Kasumi-1 (cell line): ENCODE data around the gene PRICKLE3.

Source experiments
- DNase-seq, 2 experiments: peaks; one replicate each; lab custom pipeline; 2025; lab: John Stamatoyannopoulos, UW

The PRICKLE3 gene

DNA sequence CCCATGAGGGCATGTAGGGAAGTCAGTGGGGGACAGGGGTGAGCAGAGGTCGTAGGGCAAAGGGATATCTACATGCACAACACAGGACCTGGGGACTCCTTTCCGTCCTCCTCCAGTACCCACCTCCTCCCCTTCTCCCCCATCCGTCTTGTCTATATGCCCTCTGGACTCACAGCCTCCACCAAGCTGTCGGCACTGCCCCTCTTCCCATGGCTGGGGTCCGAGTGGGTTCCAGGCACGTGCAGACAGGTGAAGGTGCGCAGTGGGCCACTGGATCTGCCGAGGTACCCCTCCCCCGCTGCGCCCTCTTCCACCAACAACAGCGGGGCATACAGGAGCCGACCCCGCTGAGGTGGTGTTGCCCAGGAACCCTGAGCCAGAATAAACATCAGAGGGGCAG, 19.3 kb upstream of the PRICKLE3 start:
- no peak for DNase-seq

DNA sequence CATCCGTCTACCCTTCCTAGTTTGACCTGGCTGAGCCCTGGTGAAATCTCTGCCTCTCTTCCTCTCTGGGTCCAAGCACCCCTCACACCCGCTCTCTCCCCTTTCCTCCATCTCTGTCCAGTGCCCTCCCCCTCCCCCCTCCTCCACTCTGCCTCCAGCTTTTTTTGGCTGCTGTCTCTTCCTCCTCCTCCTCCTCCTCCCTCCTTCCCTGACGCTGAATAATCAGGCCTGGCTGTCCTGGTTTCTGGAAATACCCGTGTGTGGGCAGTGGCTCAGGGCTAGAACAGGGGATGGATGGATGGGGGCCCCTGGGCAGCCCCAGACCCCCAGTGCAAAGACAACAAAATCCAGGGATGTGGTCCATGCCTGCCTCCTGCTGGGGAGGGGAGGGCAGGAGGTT, 18.5 kb upstream of the PRICKLE3 start:
- no peak for DNase-seq

DNA sequence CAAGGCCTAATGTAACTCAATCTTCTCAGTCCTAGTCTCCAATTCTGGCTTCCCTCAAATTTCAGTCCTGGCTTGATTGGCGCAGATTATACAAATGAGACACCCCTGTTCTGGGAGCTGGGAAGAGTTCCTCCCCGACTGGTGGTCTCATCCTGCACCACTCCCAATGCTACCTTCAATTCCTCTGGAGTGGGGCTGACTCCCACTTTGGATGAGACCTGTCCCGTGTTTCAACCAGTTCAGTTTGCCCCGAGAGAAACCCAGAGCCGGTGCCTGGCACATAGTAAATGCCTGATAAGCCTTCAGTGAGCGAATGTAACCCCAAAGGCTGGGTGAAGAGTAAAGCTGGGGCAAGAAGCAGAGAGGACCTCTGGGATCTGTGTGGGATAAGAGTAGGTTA, 17.8 kb upstream of the PRICKLE3 start:
- no peak for DNase-seq

DNA sequence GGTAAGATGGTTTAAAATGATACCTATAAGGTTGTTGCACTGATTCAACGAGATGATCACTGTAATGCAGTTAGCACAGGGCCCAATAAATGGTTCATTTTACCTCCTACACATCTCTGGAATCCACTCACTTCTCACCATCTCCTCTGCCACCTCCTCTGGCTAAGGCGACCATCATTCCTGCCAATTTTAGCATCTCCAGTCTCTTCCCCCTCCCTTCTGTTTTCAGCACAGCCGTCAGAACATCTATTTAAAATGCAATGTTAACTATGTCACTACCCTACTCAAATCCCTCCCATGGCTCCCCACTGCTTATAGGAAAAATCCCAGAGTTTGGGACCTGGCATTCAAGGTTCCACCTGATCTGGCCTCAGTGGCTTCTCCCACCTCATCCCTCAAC, 17.4 kb upstream of the PRICKLE3 start:
- DNase-seq, result no peak

DNA sequence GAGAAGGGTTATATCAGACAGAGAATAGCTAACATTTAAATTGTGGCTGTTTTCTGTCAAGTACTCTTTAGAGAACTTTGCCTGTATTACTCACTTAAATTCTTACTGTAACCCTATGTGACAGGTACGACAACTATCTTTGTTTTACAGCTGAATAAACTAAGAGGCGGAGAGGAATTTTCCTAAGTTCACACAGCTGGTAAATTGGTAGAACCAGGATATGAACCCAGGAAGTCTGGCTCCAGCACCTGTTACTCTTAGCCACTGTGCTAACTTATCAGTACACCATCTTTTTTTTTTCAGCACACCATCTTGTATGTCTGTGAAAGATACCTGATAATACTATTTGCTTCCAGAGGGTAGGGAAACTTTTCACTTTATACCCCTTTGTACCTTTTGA, 15.8 kb upstream of the PRICKLE3 start:
- no peak for DNase-seq

DNA sequence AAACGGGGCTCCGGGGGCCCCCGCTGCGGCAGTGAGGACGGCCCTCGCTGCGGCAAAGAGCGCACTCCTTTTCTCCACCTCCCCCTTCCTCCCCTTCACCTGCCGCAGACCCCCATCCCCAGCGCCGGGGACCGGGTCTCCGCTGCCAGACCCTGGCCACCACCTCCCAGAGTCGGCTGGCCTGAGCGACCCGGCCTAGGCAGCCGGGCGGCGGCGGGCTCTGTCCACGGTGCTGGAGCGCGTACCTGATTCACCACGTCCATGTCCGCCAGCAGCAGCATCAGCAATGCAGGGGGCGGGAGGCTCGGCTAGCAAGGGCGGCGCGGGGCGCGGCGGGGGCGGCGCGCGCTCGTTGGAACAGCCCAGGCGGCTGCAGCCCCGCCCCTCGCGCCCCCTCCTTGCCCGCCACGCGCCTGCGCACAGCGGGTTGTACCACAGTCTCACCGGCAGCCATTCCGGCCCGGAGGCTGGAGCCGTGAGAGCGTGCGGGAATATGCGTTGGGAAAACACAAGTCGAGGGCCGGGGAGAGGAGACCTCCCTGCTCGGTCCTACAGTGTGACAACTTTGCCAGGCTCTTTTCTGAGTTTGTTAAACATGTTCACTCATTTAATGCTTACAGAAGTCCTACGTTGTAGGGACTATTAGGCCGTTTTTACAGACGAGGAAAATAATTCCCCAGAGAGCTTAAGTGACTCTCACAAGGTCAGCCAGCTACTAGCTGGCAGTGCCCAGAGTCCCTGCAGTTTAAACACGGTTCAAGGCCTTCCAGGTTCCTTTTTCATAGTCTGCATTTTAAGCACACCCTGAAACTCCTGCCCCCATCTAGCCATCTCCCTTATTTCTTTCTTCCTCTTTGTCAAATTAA, 14.0 kb upstream of the PRICKLE3 start, which contains the start of gene SYP:
Gene SYP (minus strand): TSS at position 288 of the 866 bp plus-strand sequence. CDS start 7 bp downstream, at position 281.
- peak; percentile 58 to 72 for DNase-seq

DNA sequence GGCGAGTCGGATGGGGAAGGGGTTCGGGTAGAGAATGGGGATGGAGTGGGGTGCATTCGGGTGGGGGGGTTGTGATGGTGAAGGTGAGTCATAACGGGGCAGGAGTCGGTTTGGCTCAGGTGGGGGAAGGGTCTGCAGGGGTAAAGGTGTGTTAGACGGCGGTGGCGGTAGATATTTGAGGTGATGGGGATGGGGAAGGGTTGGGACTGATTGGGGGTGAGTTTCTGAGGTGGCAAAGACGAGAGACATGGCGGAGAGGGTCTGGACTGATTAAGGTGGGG, 13.1 kb upstream of the PRICKLE3 start:
- DNase-seq, result no peak

DNA sequence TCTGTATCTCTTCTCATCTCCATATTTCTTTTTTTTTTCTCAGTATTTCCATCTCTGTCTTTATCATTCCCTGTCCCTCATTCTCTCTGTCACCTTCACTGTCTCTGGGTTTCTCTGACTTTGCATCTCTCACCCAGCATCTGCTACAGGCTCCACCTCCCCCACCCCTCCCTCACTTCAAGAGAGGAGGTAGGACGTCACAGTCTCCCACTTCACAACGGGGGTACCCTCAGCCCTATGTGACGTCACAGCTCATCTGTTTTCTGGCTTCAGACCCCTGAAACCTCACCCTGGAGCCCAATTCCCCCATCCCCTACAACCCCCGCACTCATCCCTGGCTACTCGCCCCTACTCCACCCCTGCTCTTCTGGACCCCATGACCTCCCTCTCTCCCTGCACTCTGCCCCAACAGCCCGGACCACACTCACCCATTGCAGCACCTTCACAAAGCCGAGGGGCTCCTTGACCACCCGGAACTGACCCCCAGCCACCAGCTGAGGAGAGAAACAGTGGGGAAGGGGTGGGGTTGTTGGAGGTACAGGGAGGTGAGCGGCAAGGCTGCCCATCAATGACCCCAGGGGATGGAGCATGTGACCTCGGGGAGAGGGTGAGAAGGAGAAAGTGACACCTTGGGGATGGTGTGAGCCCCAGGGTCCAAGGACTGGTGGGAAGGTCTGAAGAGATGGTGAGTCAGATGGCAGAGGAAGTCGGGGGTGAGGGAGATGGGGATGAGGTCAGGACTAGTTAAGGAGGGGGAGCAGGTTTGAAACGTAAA, 12.6 kb upstream of the PRICKLE3 start:
- DNase-seq, result no peak

DNA sequence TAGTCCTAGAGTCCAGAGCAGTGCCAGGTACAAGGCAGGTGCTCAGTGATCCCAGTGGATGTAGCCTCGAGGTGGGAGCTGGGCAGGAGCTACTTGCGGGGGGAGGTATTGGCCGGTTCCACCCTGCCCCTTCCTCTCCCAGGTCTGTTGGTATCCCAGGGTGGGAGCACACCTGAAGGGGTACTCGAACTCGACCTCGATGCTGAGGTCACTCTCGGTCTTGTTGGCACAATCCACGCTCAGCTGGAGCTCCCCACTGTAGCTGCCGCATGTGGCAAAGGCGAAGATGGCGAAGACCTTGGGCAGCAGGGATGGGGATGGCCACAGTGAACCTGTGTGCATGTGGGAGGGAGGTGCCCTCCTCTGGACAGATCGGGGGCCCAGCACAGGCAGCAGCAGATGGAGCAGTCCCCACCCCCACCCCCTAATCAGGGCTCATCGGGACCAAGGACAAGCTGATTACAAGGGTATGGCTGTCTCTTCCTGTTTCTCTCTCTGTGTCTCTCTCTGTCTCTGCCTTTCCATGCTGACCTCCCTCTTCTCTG, 11.4 kb upstream of the PRICKLE3 start:
- DNase-seq, result no peak

DNA sequence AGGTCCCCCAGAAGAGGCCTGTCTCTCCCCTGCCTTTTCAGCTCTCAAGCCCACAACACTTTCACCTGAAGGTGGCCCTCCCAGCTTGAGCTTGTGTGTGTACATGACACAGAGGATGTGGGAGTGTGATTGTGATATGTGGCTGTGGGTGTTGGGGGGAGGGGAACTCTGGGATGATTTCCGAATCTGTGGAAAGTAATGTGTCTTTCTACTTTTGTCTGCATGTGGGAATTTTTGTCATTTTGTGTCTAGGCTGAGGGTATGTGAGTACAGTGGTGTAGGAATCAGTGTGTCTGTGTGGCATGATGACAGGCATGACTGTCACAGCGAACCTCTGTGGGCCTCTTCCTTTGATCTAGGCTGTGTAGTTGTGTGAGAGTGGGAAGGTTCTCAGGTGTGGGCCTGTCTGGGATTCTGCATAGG, 7.4 kb upstream of the PRICKLE3 start:
- DNase-seq, result no peak

DNA sequence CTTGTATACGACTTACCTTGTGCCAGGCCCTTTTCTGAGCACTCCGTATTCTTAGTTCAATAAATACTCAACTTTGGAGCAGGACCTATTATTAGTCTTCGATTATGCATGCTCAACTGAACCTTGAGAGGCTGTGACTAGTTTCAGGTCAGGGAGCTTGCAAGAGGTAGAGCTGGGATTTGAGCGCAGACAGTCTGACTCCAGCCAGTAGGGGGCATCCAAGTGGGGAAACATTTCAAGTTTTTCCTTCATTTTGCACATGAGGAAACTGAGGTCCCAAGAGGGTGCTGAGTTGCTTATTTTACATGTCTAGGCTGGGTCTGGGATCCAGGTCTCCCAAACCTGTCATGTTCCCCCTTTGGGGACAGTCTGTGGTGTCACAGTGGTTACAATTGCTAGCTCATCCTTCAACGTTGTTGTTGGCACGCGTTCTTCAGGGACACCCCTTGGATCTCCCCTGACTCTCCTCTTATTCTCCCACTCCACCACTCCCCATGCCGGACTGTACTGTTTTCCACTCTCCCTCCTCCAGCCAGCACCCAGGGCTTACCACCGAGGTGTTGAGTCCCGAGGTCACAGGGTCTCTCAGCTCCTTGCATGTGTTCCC, 6.7 kb upstream of the PRICKLE3 start:
- peak; percentile 48 to 56 for DNase-seq

DNA sequence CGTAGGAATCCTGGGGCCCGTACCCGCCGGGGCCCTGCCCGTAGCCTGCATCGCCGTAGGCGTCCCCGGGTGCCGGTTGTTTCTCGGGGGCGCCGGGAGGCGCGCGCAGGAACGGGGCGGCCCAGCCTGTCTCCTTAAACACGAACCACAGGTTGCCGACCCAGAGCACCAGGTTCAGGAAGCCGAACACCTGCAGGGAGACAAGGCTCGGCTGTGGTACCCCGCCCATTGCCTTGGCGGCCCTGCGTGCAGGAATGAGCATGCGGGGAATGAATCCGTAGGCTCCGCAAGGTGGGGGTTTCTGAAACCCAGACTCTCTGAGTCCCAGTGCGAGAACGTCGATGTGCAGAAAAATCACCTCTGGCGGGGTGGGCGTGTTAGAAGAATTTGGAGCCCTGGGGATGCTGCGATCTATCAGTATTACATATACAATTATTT, 5.4 kb upstream of the PRICKLE3 start:
- no peak for DNase-seq

DNA sequence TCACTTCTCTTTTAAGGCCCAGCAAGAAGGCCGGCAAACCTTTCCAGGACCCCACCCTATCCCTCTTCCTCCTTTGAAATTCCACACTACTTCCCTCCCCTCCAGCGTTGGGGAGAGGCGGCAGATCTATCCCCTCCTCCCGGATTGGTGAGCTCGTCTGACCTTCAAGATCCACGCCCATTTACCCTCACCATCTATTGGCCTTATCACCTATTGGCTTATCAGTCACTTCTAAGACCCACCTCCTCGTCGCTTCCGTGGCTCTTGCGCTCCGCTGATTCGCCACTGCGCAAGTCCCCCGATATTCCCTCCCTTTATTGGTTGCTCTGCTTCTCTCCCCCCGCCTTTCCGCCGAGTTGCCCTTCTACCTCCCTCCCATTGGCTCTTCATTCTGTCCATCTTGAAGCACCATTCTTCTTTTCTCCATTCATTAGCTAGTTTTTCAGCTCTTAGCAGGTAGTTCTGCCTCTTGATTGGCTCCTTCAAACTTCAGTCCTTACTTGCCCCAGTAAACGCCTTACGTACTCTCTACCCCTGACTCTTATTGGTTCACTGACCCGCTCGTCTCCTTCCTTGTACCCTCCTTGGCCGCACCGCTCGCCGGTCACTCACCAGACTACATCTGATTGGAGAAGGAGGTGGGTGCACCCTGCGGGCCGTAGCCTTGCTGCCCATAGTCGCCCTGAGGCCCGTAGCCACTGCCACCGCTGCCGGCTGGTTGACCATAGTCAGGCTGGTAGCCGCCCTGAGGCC, 4.8 kb upstream of the PRICKLE3 start:
- DNase-seq, result peak; percentile 99 to 100

DNA sequence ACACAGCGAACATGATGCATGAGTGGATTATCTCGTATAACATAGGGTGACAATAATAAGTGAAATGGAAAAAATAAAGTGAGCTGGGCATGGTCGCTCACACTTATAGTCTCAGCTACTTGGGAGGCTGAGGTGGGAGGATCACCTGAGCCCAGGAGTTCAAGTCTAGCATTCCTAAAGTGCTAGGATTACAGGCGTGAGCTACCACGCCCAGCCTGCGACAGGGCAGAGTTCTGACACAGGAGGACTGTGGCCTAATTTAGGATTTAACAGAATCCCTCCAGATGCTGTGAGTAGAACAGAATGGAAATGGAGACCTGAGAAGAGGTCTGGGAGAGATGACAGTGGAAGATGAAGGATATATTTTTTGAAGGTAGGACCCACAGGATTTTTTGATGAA, 3.4 kb upstream of the PRICKLE3 start:
- DNase-seq, result no peak

DNA sequence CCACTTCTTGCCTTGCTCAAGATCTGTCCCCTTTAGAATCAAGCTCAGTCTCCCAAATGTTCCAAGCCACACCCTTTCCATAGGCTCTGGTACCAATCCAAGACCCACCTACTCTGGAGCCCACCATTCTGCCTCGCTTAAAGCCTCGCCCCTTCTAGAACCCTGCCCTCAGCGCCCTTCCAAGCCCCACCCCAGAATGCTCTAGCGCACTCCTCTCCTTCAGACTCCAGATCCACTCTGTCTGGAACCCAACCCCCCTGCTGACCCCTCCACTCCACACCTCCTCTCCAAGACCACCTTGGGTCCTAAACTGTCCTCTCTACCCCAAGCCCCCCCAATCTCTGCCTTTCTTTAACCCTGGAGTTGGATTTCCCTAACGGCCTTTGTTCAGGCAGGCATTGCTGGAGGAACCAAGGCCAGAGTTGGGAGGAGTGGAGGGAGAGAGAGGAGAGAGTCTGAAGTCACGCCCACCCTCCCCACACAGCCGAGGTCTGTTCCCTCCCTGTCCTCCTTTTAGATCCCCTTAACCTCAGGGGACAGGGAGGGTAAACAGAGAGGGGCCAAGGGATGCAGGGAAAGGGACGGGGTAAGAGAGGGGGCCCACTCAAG, 2.4 kb upstream of the PRICKLE3 start:
- DNase-seq, result no peak

DNA sequence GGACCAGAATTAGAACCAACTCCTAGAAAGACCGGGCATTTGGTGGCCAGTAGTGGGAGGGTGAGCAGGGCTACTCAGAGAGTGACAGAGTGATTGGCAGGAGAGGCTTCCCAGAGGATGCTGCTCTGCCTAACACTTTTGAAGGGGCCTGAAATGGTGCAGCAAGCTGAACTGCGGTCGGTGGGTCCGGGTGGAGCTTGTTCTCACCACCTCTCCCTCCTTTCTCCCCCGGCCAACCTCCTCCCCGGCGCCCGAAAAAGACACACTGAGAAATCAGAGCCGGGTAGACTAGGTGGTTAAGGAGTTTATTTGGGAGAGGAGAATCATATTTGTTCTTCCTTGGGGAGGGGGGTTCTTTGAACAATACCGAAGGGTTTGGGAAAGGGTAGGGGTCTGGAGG, 1.4 kb upstream of the PRICKLE3 start:
- no peak for DNase-seq

DNA sequence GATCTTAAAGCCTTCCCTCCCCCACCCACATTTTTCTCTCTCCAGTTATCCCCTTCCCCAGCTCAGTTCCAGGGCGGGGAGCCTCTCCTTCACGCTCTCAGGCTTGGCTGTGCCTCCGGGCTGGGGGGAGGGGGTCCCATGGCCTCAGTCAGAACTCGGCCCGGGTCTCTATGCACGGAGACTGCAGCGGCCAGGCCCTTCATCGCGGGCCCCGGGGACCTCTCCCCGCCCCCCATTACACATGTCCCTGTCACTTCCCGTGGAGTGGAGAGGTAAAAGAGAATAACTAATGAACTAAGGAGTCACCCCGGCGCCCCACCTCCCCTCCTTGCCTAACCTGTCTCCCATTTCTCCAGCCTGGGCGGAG, 838 bp upstream of the PRICKLE3 start:
- DNase-seq, result no peak

DNA sequence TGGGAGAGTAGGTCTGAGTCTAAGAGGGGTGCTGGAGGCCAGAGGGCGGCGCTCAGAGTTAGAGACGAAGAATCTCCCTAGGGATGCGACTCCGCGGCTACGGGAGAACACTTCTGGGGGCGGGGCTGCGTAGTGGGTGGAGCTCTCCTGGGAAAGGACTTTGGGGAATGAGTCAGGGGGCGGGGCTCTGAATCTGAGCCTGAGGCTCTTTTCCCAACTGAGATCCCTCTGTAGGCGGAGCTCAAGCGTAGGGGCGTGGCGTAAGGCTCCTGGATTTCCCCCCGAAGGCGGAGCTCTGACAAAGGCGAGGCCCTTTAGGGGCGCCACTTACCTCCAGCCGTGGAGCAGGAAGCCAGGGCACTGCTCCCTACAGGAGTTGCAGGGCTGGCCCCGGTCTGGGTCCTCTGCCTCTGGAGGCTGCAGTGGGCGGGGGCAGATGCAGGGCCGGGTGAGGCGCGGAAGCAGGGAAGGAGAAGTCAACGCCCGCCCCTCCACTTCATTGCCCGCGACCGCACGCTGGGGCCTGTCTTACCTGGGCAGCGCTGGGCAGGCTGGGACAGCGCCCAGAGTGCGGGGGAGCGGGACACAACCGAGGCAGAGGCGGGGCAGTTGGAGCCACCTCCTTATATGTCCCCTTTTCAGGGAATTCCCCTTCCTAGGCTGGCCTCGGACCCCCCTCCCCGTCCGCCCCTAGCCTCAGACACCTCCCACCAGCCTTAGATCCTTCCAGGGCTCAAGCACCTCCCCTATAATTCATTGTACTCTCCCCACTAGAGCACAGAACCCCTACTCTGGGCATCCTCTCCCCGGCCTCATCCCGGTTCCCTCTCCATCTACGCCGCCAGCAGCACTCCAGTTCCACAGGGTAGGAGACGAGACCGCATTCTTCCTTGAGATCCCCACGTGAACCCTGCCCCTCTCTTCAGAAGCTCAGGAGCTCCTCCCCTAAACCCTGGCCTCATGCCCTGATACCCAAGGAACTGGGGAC, 1.6 kb downstream of the PRICKLE3 start:
- no peak for DNase-seq

DNA sequence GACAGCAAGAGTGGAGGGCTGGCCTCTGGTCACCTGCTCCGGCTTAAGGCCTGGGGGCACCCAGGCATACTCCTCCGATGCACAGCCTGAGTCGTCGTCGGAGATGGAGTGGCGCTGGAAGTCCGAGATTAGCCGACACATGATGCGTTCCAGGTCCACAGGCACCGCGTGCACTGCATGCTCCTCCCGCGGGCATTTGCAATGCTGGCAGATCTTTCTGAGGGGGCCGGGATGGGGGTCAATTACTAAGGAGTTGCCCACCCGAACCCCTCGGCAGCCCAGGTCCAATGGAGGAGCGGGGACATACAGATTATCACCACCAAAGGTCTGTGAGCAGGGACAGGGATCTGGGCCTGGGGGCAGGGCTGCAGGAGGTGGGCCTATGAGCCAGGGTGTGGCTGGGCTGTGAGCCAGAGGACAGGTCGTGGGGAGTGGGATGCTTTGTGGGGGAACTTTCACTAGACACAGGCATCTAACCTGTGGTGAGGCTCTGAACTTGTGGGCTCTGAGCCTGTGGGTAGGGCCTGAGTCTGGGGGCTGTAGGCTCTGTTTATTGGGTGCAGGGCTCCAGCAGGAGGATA, 2.4 kb downstream of the PRICKLE3 start:
- no peak for DNase-seq

DNA sequence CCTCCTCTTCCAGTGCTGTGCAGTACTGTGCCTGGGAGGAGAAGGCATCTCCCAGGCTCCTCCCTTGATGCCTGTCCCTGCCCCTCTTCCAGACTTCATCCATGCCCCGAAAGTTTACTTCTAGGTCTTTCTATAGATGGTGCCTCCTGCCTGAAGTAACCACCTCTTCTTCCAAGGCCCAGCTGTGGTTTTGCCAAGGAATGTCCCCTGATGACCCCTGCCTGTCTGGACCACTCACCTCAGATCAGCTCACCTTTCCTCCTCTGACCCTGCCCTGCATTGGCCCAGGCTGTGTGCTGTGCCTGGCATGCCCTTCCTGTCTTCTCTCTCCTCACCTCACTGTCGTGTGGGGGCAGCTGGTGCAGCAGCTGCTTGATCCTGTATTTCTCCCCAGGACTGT, 6.8 kb downstream of the PRICKLE3 start:
- no peak for DNase-seq
